Fibroblast of peridontal ligament (primary cell): ENCODE data around the gene CYP1A2.
"Not testable (repeated sequence)": the region's sequence is repeated elsewhere in the genome, so short reads cannot be mapped to it uniquely, and the experiment has no call there.

Experiments
- DNase-seq: peaks from one replicate; pipeline ENCODE4 v3.0.0-alpha.2; 2010; ENCODE audit errors: extremely low read depth

CYP1A2 gene

GRCh38 chr15:74776821-74777768 lies 28.4 kb downstream of the CYP1A2 start:
- no peak for DNase-seq

GRCh38 chr15:74777769-74778598 lies 29.3 kb downstream of the CYP1A2 start:
- no peak for DNase-seq

GRCh38 chr15:74778599-74778970 lies 29.9 kb downstream of the CYP1A2 start:
- DNase-seq: no peak

- no peak for DNase-seq
These were observed 30.6 kb downstream of the CYP1A2 start for GRCh38 chr15:74779162-74779648.

- peak; percentile 34 for DNase-seq
These were observed 32.1 kb downstream of the CYP1A2 start for GRCh38 chr15:74780523-74781430.

GRCh38 chr15:74781431-74782258 lies 33.0 kb downstream of the CYP1A2 start, which contains the start of gene CSK:
Gene CSK (plus strand): TSS chr15:74782080. CDS start chr15:74798298, 16,218 bp downstream.
- DNase-seq: peak; percentile 37

GRCh38 chr15:74782259-74783071 lies 33.8 kb downstream of the CYP1A2 start:
- no peak for DNase-seq

- no peak for DNase-seq
These were observed 34.6 kb downstream of the CYP1A2 start for GRCh38 chr15:74783072-74783807.

- DNase-seq: no peak
These were observed 35.1 kb downstream of the CYP1A2 start for GRCh38 chr15:74783808-74784175.

GRCh38 chr15:74784426-74785193 lies 36.0 kb downstream of the CYP1A2 start:
- no peak for DNase-seq

- DNase-seq: no peak
These were observed 36.8 kb downstream of the CYP1A2 start for GRCh38 chr15:74785194-74786032.

- not testable (repeated sequence) for DNase-seq
These were observed 37.4 kb downstream of the CYP1A2 start for GRCh38 chr15:74786081-74786480.

- no peak for DNase-seq
These were observed 38.0 kb downstream of the CYP1A2 start for GRCh38 chr15:74786551-74787165.

GRCh38 chr15:74787251-74788041 lies 38.8 kb downstream of the CYP1A2 start:
- DNase-seq: peak; percentile 53

GRCh38 chr15:74788042-74788682 lies 39.5 kb downstream of the CYP1A2 start:
- DNase-seq: no peak
